Measurements from ENCODE around the gene ZGRF1. TPM values are rescaled to one million over a fixed set of nuclear protein-coding genes. Genes with fewer than 3 reads are reported as not detected.

Gene ZGRF1
- total RNA-seq, 4 donors from 2014 or later: 4.4 to 7.7 (median 6.6) TPM

- TF ChIP-seq CTCF (IDR thresholded peaks at IDR 0.05; ENCODE audit: low read depth): no peak
Observed at GRCh38 chr4:112585977-112586736, 50.6 kb downstream of the ZGRF1 start.

- TF ChIP-seq CTCF (IDR thresholded peaks at IDR 0.05; ENCODE audit: low read depth): no peak
Observed at GRCh38 chr4:112567536-112567935, 69.2 kb downstream of the ZGRF1 start.

- no peak for TF ChIP-seq CTCF (IDR thresholded peaks at IDR 0.05; ENCODE audit: low read depth)
Observed at GRCh38 chr4:112564706-112565270, 71.9 kb downstream of the ZGRF1 start.

- no peak for TF ChIP-seq CTCF (IDR thresholded peaks at IDR 0.05; ENCODE audit: low read depth)
Observed at GRCh38 chr4:112563431-112564200, 73.1 kb downstream of the ZGRF1 start.

GRCh38 chr4:112562254-112562879 lies 74.3 kb downstream of the ZGRF1 start:
- TF ChIP-seq CTCF (IDR thresholded peaks at IDR 0.05; ENCODE audit: low read depth): no peak

GRCh38 chr4:112560084-112560483 lies 76.6 kb downstream of the ZGRF1 start:
- no peak for TF ChIP-seq CTCF (IDR thresholded peaks at IDR 0.05; ENCODE audit: low read depth)

GRCh38 chr4:112559053-112559452 lies 77.7 kb downstream of the ZGRF1 start:
- no peak for TF ChIP-seq CTCF (IDR thresholded peaks at IDR 0.05; ENCODE audit: low read depth)

All from subcutaneous adipose tissue (tissue), 4 donors.